ENCODE results near the gene CDK14.

GRCh38 chr7:90816511-90817142 is 220.5 kb downstream of the CDK14 start:
- TF ChIP-seq CTCF (conservative IDR thresholded peaks at IDR 0.05) (no peak), EZH2 (IDR thresholded peaks at IDR 0.05; ENCODE audit: low read depth) (no peak)
